Activated CD4-positive, alpha-beta T cell treated with anti-CD3 and anti-CD28 coated beads for 1 hour (primary cell): ENCODE measurements around the gene PLOD3.
A peak's percentile ranks its signal among the peaks of the same experiment; 100 is the strongest.
"Not testable (repeated sequence)": the region's sequence is repeated elsewhere in the genome, so short reads cannot be mapped to it uniquely, and the experiment has no call there.

Experiments
- DNase-seq: peaks from one replicate; pipeline ENCODE4 v3.0.0-alpha.2; 2020

PLOD3 gene

DNA sequence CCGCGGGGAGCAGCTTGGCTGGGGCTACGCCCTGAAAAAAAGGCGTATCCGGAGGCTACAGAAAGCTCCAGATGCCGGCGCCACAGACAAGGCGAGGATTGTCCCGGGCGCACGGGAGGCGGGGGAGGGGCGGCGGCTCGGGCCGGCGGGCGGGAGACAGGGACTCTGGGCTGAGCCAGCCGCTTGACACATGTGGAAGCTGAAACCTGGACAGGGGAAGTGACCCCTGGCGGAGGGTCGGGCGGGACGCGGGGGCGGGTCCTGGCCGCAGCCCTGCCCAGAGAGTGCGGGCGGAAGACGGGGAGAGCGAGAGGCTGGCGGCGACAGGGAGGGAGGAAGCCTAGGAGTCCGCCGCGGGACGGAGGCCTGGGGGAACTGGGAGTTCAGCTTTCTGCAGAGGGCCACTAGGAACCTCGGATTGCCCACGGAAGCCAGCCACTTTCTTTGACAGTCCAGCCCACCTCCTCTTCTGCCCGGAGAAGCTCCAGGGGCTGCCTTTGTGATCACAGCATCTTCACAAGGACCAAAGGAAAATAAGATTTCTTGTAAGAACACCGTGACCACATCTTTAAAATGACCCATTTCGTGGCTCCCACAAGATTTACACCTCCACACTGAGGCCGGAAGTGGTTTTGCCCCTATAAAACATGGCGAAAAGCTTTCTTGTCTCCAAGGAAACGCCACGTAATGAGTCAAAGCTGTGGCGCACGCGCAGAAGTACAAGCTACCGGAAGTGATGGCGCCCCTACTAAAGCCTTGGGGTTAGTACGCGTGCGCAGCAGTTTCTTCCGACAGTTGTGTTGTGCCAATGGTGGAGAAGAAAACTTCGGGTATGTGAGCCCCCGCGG lies at the start of gene PLOD3, which contains the start of gene ZNHIT1:
Gene PLOD3 (minus strand): TSS at position 194 of the 848 bp plus-strand sequence. CDS start 307 bp downstream, outside the sequence.
Gene ZNHIT1 (plus strand): TSS at position 778 of the 848 bp plus-strand sequence. CDS start 31 bp downstream, at position 809.
- DNase-seq: peak; percentile 93

- no peak for DNase-seq
Observed at GRCh38 chr7:101265622-101266516, 48.5 kb upstream of the PLOD3 start.

- DNase-seq: not testable (repeated sequence)
Observed at GRCh38 chr7:101264102-101264706, 46.8 kb upstream of the PLOD3 start.

DNA sequence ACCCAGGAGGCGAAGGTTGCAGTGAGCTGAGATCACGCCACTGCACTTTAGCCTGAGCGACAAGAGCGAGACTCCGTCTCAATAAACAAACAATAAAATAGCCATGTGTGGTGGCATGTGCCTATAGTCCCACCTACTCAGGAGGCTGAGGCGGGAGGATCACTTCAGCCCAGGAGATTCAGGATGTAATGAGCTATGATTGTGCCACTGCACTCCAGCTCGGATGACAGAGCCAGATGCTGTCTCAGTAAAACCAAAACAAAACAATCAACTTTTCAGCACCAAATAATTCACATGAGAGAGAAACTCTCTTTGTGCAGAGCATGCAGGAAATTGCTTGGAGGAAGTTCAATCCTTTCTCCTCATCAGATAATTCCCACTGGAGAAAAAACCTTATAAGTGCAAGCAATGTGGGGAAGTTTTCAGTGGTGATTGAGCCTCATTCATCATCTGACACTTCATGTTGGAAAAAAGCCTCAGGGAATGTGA lies 40.9 kb upstream of the PLOD3 start:
- no peak for DNase-seq

DNA sequence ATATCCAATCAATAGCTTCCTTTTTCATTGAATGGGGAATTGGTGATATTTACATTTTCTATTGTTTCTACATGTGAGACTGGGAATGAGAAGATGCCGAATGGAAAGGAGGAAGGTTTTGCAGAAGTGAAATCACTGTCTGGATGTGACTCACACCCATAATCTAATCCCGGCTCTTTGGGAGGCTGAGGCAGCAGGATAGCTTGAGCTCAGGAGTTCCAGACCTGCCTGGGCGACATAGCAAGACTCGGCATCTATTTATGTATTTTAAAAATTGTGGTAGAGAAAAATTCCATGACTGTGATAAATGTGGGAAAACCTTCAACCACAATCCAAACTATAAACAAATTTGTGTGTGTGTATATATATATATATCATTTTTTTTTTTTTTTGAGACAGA lies 38.4 kb upstream of the PLOD3 start:
- DNase-seq: no peak

DNA sequence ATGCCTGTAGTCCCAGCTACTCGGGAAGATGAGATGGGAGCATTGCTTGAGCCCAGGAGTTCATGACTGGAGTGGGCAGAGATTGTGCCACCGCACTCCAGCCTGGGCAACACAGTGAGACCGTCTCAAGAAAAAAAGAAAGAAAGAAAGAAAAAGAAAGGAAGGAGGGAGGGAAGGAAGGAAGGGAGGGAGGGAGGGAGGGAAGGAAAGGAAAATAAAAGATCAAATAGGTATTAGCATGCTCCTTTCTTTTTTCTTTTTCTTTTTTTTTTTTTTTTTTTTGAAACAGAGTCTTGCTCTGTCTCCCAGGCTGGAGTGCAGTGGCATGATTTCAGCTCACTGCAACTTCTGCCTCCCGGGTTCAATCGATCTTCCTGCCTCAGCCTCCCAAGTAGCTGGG lies 35.8 kb upstream of the PLOD3 start:
- DNase-seq: not testable (repeated sequence)

GRCh38 chr7:101251871-101252659 lies 34.7 kb upstream of the PLOD3 start:
- DNase-seq: peak; percentile 96

- DNase-seq: no peak
Observed at GRCh38 chr7:101250324-101250723, 32.9 kb upstream of the PLOD3 start.

DNA sequence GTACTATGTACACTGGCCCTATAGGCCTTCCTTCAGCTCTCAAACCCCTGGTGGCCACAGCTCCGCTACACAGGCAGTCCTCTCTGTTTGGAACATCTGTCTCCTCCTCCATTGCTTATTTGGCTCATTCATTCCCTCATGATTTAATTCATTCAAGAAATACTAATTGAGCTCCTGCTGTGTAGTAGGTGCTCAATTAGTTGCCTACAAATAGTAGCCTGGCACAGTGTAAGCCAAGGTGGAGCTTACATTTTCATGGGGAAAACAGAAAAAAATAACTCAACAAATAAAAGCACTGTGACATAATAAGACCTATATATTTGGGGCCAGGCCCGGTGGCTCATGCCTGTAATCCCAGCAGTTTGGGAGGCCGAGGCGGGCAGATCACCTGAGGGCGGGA lies 30.9 kb upstream of the PLOD3 start:
- no peak for DNase-seq

DNA sequence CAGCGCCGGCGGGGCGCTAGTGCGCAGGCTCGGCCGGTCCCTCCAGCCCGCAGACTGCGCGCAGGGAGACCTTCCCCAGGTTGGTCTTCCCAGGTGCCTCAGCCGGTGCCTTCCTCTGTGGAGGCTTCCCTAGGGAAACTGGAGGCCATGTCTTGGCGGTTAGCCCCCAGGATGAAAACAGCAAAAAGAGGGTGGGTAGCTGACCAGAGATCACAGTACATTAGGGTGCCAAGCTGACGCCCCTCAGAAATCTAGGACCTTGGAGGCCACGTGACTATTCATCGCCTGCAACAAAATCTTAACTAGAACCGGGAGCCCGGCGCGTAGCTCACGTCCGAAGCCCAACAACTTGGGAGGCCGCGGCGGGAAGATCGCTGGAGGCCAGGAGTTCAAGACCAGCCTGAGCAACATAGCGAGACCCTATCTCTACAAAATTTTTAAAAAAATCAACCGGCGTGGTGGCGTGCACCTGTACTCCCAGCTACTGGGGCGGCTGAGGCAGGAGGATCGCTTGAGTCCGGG lies 27.8 kb upstream of the PLOD3 start:
- no peak for DNase-seq

DNA sequence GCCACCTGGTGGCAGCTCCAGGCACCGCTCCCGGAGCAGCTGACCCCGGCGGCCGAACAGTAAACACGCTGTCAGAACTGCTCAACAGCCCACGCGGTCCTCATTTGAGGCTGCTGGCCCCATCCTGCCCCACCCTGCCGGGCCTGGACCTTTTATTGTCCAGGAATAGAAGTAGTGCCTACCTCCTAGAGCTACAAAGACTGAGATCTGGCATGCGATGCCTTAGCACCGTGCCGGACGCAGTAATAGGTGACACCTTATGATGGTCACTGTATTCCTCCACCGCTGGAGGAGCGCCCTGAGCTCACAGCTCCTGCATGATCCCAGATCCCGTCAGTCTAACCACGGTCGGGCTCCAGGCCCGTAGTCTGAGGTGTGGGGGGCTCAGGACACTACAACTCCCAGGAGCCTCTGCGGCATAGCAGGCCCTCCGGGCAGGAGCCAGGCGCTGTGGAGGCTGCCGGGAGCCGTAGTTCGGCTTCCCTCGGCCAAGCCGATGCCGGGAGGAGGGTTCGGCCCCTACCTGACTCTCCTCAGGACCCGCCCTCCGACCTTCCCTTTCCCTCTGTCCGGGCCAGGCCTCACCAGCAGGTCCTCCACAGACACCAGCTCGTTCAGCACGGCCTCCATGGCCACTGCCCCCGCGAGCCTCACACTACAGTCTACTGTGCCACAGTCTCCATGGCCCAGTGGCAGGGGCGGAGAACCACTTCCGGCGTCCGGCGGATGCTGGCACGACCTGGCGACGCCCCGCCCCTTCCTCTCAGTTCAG lies 27.2 kb upstream of the PLOD3 start, which contains the start of gene FIS1:
Gene FIS1 (minus strand): TSS at position 707 of the 772 bp plus-strand sequence. CDS start 77 bp downstream, at position 630.
- peak; percentile 85 for DNase-seq

DNA sequence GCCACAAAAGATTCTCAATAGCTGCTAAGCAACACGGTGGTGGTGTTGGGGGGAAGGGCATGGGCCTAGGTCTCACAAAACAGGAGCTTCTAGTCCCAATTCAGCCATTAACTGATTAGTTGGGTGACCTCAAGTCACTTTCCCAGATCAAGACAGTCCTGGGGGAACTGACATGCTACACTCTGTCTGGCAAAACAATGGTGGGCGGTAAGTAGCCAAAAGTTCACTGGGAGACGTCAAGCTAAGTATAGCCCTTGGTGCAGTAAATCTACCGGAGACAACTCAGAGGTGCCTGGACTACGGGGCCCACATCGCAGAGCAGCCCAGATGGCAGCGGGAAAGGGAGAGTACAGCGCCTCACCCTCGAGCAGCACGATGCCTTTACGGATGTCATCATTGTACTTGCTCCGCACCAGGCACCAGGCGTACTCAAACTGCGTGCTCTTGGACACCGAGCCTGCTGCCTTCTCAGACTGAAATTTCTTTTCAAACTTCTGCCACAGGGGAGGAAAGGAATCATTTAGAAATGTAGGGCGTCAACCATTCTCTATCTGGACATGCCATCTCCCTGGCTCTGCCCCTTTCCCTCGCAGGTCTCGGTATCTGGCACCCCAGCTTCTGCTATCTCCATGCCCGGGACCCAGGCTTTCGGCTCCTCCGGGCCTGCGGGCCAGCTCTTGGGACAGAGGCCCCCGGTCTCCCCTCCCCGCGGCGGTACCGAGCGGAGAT lies 26.4 kb upstream of the PLOD3 start:
- no peak for DNase-seq

GRCh38 chr7:101241443-101242349 lies 24.3 kb upstream of the PLOD3 start:
- DNase-seq: no peak

GRCh38 chr7:101241015-101241363 lies 23.6 kb upstream of the PLOD3 start:
- no peak for DNase-seq

DNA sequence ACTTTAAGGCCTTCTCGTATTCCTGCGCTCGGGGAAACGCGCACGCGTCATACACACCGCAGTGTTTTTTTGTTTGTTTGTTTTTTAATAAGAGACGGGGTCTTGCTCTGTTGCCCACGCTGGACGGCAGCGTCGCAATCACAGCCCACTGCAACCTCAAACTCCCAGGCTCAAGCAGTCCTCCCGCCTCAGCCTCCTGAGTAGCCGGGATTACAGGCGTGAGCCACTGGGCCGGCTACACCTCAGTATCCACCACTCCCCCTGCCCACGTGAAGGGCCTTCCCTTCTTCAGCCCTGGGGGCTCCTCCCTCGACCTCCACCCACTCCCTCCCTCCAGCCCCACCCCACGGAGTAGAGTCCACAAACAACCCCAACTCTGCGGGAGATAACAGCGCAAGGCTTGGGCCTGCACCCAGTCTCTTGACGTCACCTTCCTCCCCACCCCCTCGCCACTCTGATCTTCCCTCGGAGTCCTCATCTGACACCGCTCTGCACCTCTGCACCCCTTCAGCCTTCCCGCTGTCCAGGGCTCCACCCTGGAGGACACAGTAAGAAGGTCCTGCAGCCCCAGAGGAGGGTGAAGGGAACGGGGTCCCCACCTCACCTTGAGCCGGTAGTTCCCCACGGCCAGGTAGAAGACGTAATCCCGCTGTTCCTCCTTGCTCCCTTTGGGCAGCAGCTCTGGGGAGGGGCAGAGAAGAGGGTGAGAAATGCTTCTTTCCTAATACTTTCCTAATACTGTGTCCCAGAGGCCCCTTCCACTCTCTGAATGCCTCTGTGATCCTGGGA lies 23.0 kb upstream of the PLOD3 start:
- DNase-seq: no peak

- no peak for DNase-seq
Observed at GRCh38 chr7:101239951-101240220, 22.5 kb upstream of the PLOD3 start.

GRCh38 chr7:101239191-101239950 lies 22.0 kb upstream of the PLOD3 start:
- DNase-seq: no peak
